Osteoblast (primary cell): Measurements from ENCODE around the gene COMMD10. TPM values are rescaled to one million over a fixed set of nuclear protein-coding genes. Genes with fewer than 3 reads are reported as not detected.

Source experiments
- DNase-seq: peaks from one replicate; pipeline ENCODE4 v3.0.0; 2011; ENCODE audit warnings: low spot score, mixed read lengths; ENCODE audit not compliant: insufficient read length; ENCODE audit errors: missing footprints
- H2AFZ ChIP-seq: 2 replicates; pipeline ENCODE4 v1.6.0; 2011; ENCODE audit warnings: mild to moderate bottlenecking, low read length
- H3K27ac ChIP-seq: 2 replicates; pipeline ENCODE4 v1.5.1; 2011; ENCODE audit warnings: mild to moderate bottlenecking, low read depth, low read length, moderate library complexity
- H3K27me3 ChIP-seq: 2 replicates; pipeline ENCODE4 v1.6.0; 2012; ENCODE audit warnings: mild to moderate bottlenecking, control low read depth, inconsistent platforms, low read length, moderate library complexity; ENCODE audit not compliant: insufficient read depth
- H3K36me3 ChIP-seq: 2 replicates; pipeline ENCODE4 v1.5.1; 2011; ENCODE audit warnings: mild to moderate bottlenecking, low read length, control low read depth, moderate library complexity; ENCODE audit not compliant: insufficient read depth
- H3K4me1 ChIP-seq: 2 replicates; pipeline ENCODE4 v1.5.1; 2011; ENCODE audit warnings: mild to moderate bottlenecking, low read length, control low read depth, moderate library complexity; ENCODE audit not compliant: insufficient read depth
- H3K4me2 ChIP-seq: 2 replicates; pipeline ENCODE4 v1.6.0; 2011; ENCODE audit warnings: mild to moderate bottlenecking, low read length; ENCODE audit not compliant: insufficient read depth
- H3K4me3 ChIP-seq: fragments of 200-600 bp; sonication (generic); 3 replicates; pipeline ENCODE4 v1.5.1; 2012; ENCODE audit warnings: mild to moderate bottlenecking, low read length, inconsistent platforms; ENCODE audit not compliant: insufficient read depth
- H3K79me2 ChIP-seq: 2 replicates; pipeline ENCODE4 v1.6.0; 2012; ENCODE audit warnings: mild to moderate bottlenecking, low read length, control low read depth, inconsistent platforms; ENCODE audit not compliant: insufficient read depth
- H3K9me3 ChIP-seq: 2 replicates; pipeline ENCODE4 v1.5.1; 2011; ENCODE audit warnings: low read depth, low read length, control low read depth
- H4K20me1 ChIP-seq: 2 replicates; pipeline ENCODE4 v1.6.0; 2012; ENCODE audit warnings: mild to moderate bottlenecking, low read length, control low read depth; ENCODE audit not compliant: insufficient read depth
- CTCF ChIP-seq: IDR thresholded peaks from 2 replicates; pipeline ENCODE4 v1.5.1; 2011; ENCODE audit warnings: mild to moderate bottlenecking, low read depth, low read length, moderate library complexity; ENCODE audit errors: extremely low read depth
- total RNA-seq: library from RNA; depleted of rRNA; stranded (reverse); fragments of >200 nt; gene quantifications from 2 replicates; pipeline ENCODE4 v1.2.3, GENCODE V29; 2012

COMMD10 gene
- total RNA-seq, 1 donor = 29.7 TPM

- no peaks in the 10 kb centered on the region for H3K36me3 ChIP-seq
- H4K20me1 ChIP-seq = no peaks in the 10 kb centered on the region
- H3K27ac ChIP-seq = no peak overlapping the region
- H3K4me2 ChIP-seq = no peak overlapping the region
- H3K4me3 ChIP-seq = no peak overlapping the region
- no peaks in the 10 kb centered on the region for H3K27me3 ChIP-seq
- no peak overlapping the region for H2AFZ ChIP-seq
- no peaks in the 10 kb centered on the region for H3K4me1 ChIP-seq
- no peaks in the 10 kb centered on the region for H3K9me3 ChIP-seq
- no peak for TF ChIP-seq CTCF
- DNase-seq = no peak
- H3K79me2 ChIP-seq = no peaks in the 10 kb centered on the region
Measured at GRCh38 chr5:116296335-116297072, 211.7 kb downstream of the COMMD10 start.

- H3K36me3 ChIP-seq = no peaks in the 10 kb centered on the region
- no peaks in the 10 kb centered on the region for H3K4me1 ChIP-seq
- H3K4me3 ChIP-seq = no peak overlapping the region
- TF ChIP-seq CTCF = no peak
- no peak overlapping the region for H2AFZ ChIP-seq
- H3K27me3 ChIP-seq = no peaks in the 10 kb centered on the region
- no peaks in the 10 kb centered on the region for H4K20me1 ChIP-seq
- H3K27ac ChIP-seq = no peak overlapping the region
- no peak overlapping the region for H3K4me2 ChIP-seq
- DNase-seq = no peak
- H3K9me3 ChIP-seq = no peaks in the 10 kb centered on the region
- no peaks in the 10 kb centered on the region for H3K79me2 ChIP-seq
Measured at GRCh38 chr5:116297296-116297814, 212.5 kb downstream of the COMMD10 start.

DNA sequence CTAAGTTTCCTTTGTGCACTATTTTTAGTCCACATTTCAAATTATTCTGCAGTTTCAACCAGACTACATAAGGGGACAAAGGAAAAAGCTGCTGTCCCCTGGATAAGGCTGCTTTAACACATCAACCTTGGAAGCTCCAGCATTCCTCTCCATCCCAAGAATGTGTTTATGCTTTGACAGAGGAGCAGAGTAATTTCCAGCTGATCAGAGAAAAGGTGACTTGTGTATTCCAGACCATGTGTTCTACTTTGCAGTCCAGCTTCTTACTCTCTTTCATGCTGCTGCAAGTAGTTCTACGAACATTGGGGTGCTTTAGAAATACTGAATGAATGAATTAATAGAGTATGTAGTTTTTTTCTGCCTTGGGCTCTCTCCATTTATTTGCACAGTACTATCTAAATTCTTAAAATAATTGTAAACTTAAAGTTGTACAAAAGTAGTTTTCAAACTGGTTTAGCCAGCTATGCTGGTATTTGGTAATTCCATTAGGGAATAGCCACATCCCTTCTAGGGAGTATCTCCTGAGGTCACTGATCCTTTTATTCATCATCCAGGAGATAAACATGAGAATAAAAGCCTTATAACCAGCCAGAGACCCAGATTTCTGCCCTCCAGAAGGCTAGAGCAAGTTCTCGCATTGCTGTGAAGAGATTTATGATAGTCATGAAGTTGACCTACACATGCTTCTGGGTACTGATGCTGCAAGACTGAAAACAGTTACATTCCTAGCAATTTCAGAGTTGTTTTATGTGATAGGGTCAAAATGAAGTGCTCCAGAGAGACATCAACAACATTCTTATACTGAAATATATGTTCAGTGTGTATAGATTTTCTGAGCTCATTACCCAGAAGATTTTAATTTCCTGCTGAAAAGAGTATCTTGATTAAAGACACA is 215.2 kb downstream of the COMMD10 start:
- Histone ChIP-seq H3K79me2 (no peaks in the 10 kb centered on the region), H3K4me1 (no peaks in the 10 kb centered on the region), H3K4me2 (no peak overlapping the region), H3K36me3 (no peaks in the 10 kb centered on the region), H3K9me3 (no peaks in the 10 kb centered on the region), H3K27ac (no peak overlapping the region), H2AFZ (no peak overlapping the region), H3K4me3 (no peak overlapping the region), H4K20me1 (no peaks in the 10 kb centered on the region), H3K27me3 (no peaks in the 10 kb centered on the region)
- TF ChIP-seq CTCF = no peak
- no peak for DNase-seq

- H3K4me3 ChIP-seq = no peak overlapping the region
- no peaks in the 10 kb centered on the region for H3K36me3 ChIP-seq
- no peaks in the 10 kb centered on the region for H3K4me1 ChIP-seq
- H3K9me3 ChIP-seq = no peaks in the 10 kb centered on the region
- H3K27me3 ChIP-seq = no peaks in the 10 kb centered on the region
- H3K79me2 ChIP-seq = no peaks in the 10 kb centered on the region
- TF ChIP-seq CTCF = no peak
- H2AFZ ChIP-seq = no peak overlapping the region
- H3K4me2 ChIP-seq = no peak overlapping the region
- DNase-seq = no peak
- no peak overlapping the region for H3K27ac ChIP-seq
- no peaks in the 10 kb centered on the region for H4K20me1 ChIP-seq
Measured at GRCh38 chr5:116301110-116301509, 216.3 kb downstream of the COMMD10 start.
